C4-2B (cell line): ENCODE data around the gene MVB12B.

ENCODE experiments used
- CTCF ChIP-seq: fragments of 450-650 bp; conservative IDR thresholded peaks from 2 replicates; pipeline ENCODE4 v1.5.1; 2017; ENCODE audit warnings: mild to moderate bottlenecking
- ZFX ChIP-seq: fragments of 450-650 bp; IDR thresholded peaks from 2 replicates; pipeline ENCODE4 v1.6.1; 2017

DNA sequence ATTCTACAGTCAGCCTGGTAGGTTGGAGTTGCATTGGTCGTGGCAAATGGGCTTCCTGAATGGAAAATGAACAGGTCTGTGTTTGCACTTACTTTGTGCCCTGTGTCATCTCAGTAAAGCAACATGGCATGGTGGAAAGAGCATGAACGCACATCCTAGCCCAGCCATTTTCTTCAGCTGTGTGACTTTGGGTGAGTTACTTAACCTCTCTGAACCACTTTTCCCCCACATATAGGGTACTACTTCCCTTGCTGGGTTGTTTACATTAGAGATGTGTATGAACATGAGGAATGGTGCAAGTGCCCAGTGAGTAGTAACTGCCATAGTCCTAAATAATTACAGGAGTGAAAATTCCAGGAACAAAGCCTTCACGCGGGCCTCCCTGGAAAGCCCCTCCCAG lies 83.6 kb downstream of the MVB12B start:
- TF ChIP-seq CTCF (no peak), ZFX (no peak)
